ENCODE measurements around the gene ANKHD1.
"Not testable (repeated sequence)": the region's sequence is repeated elsewhere in the genome, so short reads cannot be mapped to it uniquely, and the experiment has no call there.

The ANKHD1 gene

DNA sequence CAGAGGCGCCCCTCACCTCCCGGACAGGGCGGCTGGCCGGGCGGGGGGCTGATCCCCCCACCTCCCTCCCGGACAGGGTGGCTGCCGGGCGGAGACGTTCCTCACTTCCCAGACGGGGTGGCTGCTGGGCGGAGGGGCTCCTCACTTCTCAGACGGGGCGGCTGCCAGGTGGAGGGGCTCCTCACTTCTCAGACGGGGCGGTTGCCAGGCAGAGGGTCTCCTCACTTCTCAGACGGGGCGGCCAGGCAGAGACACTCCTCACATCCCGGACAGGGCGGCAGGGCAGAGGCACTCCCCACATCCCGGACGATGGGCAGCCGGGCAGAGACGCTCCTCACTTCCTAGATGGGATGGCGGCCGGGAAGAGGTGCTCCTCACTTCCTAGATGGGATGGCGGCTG is 26.1 kb downstream of the ANKHD1 start:
- not testable (repeated sequence) for DNase-seq

- no peak for DNase-seq
These were observed 28.1 kb downstream of the ANKHD1 start for GRCh38 chr5:140429724-140430123.

GRCh38 chr5:140432212-140432611 is 30.6 kb downstream of the ANKHD1 start:
- no peak for DNase-seq

DNA sequence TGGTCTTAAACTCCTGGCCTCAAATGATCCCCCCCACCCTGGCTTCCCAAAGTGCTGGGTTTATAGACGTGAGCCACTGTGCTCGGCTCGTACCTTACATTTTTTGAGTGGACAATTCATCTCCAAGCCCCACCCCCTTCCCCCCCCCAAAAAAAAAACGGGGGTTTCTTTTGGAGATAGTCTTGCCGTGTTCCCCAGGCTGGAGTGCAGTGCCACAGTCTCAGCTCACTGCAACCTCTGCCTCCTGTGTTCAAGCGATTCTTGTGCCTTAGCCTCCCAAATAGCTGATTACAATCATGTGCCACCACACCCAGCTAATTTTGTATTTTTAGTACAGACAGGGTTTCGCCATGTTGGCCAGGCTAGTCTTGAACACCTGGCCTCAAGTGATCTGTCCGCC is 31.3 kb downstream of the ANKHD1 start:
- DNase-seq = no peak

DNA sequence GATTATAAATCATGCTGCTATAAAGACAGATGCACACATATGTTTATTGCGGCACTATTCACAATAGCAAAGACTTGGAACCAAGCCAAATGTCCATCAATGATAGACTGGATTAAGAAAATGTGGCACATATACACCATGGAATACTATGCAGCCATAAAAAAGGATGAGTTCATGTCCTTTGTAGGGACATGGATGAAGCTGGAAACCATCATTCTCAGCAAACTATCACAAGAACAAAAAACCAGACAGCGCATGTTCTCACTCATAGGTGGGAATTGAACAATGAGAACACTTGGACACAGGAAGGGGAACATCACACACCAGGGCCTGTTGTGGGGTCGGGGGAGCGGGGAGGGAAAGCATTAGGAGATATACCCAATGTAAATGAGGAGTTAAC is 55.7 kb downstream of the ANKHD1 start:
- DNase-seq = not testable (repeated sequence)

DNA sequence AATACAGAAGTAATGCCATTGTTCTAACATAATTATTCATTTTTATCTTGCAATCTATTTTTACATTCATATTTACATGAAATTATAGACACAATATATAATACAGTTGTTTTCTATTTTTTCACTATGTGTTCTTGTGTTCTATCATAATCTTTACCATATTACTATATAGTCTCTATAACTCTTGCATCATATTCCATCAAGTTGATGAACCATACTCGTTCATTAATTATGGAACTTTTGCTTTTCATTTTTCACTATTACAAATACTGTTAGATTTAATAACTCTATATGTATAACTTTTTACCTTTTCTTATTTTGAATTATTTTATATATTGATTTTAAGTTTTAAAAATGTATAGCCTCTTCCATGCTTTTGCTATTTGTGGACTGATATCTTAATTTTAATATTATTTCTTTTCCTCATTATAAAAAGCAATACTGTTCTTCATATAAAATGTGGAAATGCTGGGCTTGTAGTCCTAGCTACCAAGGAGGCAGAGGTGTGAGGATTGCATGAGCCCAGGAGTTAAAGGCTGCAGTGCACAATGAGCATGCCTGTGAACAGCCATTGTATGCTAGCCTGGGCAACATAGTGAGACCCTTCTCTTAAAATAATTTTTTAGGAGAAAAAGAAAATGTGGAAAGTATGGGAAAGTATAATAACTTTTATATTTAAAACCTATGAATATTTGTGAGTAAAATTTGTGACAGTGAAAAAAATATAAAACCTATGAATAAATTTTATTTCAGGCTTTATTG is 65.5 kb downstream of the ANKHD1 start:
- DNase-seq = no peak

DNA sequence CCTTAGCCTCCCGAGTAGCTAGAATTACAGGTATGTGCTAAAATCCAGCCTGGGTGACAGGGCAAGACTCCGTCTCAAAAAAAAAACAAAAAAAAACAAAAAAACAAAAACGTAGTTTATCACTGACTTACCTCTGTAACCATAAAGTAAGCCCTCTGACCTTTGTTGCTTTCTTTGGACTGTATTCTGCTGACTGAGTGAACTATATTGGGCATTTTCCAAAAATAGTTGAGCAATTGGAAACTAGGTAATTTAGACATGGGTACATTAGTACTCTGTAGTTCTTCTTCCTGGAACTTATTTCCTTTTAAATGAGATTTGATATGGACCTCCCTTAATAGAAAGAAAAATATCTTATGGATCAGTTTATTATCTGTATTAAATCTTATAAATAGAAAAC is 66.6 kb downstream of the ANKHD1 start:
- DNase-seq = no peak

DNA sequence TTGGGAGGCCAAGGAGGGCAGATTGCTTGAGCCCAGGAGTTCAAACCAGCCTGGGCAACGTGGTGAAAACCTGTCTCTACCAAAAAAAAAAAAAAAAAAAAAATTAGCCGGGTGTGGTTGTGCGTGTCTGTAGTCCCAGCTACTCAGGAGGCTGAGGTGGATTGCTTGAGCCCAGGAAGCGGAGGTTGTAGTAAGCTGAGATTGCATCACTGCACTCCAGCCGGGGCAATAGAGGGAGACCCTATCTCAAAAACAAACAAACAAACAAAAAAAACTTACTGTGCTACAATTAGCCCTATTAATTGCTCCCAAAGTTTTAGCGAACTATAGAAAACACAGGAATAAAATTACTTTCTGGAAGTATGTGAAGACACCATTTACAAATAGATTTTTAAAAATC is 67.6 kb downstream of the ANKHD1 start:
- DNase-seq = no peak

DNA sequence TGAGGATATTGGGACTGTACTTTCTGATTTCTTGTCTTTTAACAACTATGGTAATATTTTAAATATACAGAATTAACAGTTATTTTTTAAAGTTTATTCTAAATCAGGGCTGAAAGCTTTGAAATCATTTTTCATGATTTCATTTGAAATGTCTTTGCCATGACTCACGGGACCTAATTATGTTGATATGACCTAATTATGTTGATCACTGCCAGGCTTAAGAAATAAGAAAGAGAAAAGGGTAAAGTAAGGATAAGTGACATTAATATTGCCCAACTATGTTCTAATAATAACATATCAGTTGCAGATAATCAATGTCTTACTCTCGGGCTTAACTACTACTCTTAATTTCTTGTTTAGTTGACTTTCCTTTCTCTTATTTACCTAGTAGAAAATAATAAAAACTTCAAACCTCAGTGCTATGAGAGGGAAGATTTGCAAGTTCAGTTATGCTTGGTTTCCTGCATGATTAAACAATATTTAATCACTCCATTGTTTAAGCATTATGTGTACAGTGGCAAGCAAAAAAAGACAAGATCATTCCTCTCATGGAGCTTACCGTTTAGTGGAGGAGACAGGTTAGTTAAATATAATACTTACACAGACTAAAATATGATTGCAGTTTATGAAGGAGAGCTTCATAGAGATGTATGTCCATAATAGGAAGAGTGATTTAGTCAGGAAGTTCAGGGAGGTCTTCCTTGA is 78.8 kb downstream of the ANKHD1 start:
- no peak for DNase-seq

GRCh38 chr5:140481758-140482157 is 80.1 kb downstream of the ANKHD1 start:
- no peak for DNase-seq

DNA sequence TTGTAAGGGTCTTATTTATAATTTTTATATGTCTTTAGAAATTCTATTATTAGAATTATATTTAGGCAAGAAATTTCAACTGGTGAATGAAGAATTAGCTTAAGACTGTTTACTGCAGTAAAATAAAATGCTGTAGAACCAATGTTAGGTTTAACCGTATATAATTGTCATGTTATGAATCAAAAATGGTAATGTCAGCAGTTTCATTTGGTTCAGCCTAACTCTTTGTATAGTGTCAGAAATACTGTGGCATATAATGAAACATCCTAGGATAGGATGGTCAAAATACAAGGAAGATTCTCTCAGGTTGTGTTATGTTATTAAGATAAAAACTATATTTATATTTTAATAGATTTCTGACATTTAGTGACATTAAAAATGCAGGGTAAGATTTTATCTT is 81.4 kb downstream of the ANKHD1 start:
- no peak for DNase-seq

GRCh38 chr5:140488141-140488540 is 86.5 kb downstream of the ANKHD1 start:
- DNase-seq = not testable (repeated sequence)

DNA sequence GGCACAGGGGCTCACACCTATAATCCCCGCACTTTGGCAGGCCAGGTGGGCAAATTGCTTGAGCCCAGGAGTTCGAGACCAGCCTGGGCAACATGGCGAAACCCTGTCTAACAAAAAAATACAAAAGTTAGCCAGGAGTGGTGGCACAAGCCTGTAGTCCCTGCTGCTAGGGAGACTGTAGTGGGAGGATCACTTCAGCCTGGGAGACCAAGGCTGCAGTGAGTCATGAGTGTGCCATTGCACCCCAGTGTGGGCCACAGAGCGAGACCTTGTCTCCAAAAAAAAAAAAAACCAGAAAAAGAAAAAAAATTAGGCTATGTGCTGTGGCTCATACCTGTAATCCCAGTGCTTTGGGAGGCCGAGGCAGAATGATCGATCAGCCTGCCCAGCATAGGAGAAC is 87.3 kb downstream of the ANKHD1 start:
- no peak for DNase-seq

- DNase-seq = no peak
These were observed 96.3 kb downstream of the ANKHD1 start for GRCh38 chr5:140497897-140498296.

- no peak for DNase-seq
These were observed 97.0 kb downstream of the ANKHD1 start for GRCh38 chr5:140498591-140498990.

DNA sequence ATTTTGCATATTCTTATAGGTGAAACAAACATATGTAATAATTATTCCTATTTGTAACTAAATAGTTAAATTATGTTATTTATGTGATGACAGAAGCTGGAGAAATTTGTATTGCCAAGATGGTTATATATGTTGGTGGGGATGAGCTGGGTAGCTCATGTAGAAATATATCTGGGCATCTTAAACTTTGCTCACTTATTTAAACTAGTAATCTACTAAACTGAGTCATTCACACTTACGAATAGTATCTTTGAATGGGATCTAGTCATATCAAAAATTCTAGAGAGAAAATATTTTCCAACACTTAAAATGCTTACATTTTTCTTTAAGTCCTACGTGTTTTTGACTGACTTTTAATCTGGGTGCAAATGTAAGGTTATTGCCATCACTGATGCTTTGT is 101.2 kb downstream of the ANKHD1 start:
- no peak for DNase-seq

DNA sequence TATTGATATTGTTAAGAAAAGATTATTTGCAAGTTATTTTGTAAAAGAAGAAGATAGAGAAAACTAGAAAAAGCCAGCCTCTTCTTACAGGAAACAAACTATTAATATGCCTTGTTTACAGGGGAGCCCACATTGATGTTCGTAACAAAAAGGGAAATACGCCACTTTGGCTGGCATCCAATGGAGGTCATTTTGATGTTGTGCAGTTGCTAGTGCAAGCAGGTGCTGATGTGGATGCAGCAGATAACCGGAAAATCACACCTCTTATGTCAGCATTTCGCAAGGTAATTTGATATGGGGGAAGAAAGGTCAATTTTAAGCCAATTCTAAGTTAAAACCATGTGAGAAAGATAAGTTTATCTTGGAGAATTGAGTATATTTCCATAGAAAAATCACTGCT is 108.3 kb downstream of the ANKHD1 start:
- peak; percentile 45 for DNase-seq

DNA sequence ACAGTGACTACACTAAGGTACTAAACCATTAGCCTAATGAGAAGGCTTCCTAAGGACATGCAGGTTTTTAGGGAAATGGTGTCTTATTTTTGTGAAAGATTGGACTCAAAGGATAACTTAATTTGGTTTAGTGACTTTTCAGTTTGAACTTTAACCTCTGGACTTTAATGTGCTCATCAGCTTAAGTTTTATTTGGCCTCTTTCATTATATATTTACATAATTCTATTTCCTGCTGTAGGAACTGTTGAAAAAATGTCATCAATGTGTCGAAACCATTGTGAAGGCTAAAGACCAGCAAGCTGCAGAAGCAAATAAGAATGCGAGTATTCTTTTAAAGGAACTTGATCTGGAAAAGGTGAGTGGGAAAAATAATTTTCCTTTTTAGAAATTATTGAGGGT is 111.5 kb downstream of the ANKHD1 start:
- no peak for DNase-seq

GRCh38 chr5:140524003-140524402 is 122.4 kb downstream of the ANKHD1 start:
- no peak for DNase-seq

- no peak for DNase-seq
These were observed 138.6 kb downstream of the ANKHD1 start for GRCh38 chr5:140540227-140540626.

- no peak for DNase-seq
These were observed 141.3 kb downstream of the ANKHD1 start for GRCh38 chr5:140542972-140543371.

GRCh38 chr5:140544986-140545385 is 143.4 kb downstream of the ANKHD1 start:
- DNase-seq = no peak

GRCh38 chr5:140545606-140546005 is 144.0 kb downstream of the ANKHD1 start:
- no peak for DNase-seq

DNA sequence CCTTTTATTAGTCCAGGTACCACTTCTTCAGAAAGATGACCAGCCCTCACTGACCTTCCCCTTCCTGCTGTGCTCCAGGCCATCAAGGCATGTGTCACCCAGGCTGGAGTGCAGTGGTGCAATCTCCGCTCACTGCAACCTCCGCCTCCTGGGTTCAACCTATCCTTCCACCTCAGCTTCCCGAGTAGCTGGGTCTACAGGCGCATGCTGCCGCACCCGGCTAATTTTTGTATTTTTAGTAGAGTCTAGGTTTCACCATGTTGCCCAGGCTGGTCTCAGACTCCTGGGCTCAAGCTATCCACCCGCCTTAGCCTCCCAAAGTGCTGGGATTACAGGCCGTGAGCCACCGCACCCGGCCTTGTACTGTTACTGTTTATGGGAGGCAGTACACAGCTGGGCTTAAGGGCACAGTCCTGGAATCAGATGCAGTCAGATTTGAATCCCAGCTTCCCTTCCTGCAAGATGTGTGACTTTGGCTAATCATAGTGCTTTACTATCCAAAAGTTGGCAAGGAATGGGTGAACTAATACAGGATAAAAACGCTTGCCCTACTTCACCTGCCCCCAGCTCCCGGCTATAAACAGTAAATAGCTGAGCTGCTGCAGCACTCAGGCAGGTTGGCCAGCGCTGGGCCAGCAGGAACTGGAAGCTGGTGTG is 145.3 kb downstream of the ANKHD1 start:
- DNase-seq = no peak

Data from NCI-H748 treated with DMSO at 0.1 percent for 48 hours (cell line).